ENCODE data around the gene CCDC106. TPM values are rescaled to one million over a fixed set of nuclear protein-coding genes. Genes with fewer than 3 reads are reported as not detected.

CCDC106 gene
- total and polyA plus RNA-seq, 7 donors = 5.5 to 22.9 (median 16.6) TPM

GRCh38 chr19:55623561-55623960, 24.5 kb upstream of the CCDC106 start:
- Histone ChIP-seq H3K27me3 (no peaks in the 10 kb centered on the region), H3K4me1 (peaks cover 0 to 14% (median 13%) of the 10 kb centered on the region in 4 donors), H3K4me3 (peak overlapping the region in 1 of 4 donors; percentile 64), H3K36me3 (peaks cover 0 to 16% (median 6%) of the 10 kb centered on the region in 4 donors), H3K27ac (peak overlapping the region; percentile 91 to 97 (median 94)), H3K9me3 (no peaks in the 10 kb centered on the region)
- intact Hi-C loops (cut with DNase I) = no loop called here
- DNase-seq = no peak
- WGBS, 2 donors = 56 to 71% methylated on average over 7 of the region's 7 CpGs
- TF ChIP-seq CTCF (IDR thresholded peaks at IDR 0.05) (no peak), POLR2AphosphoS5 (IDR thresholded peaks at IDR 0.05) (no peak), EP300 (IDR thresholded peaks at IDR 0.05) (no peak), POLR2A (IDR thresholded peaks at IDR 0.05) (no peak)

GRCh38 chr19:55624109-55625003, 23.7 kb upstream of the CCDC106 start, which contains the start of gene ZNF784:
ZNF784 (minus strand) TSS chr19:55624566; CDS start chr19:55624561, 5 bp downstream.
- WGBS, 2 donors = 0 to 1% methylated on average over 56 of the region's 56 CpGs
- H3K9me3 ChIP-seq = no peaks in the 10 kb centered on the region
- intact Hi-C loops (cut with DNase I) = no loop called here
- H3K4me1 ChIP-seq = peaks cover 0 to 14% (median 13%) of the 10 kb centered on the region in 4 donors
- peak in 1 of 2 donors; percentile 12 for TF ChIP-seq POLR2A (IDR thresholded peaks at IDR 0.05)
- no peak for TF ChIP-seq CTCF (IDR thresholded peaks at IDR 0.05)
- peak; percentile 46 to 77 (median 62) for TF ChIP-seq POLR2AphosphoS5 (IDR thresholded peaks at IDR 0.05)
- TF ChIP-seq EP300 (IDR thresholded peaks at IDR 0.05) = no peak
- peak; percentile 97 for DNase-seq
- peaks cover 0 to 16% (median 6%) of the 10 kb centered on the region in 4 donors for H3K36me3 ChIP-seq
- H3K4me3 ChIP-seq = peak within 1 kb of the TSS; percentile 63 to 68 (median 64)
- H3K27me3 ChIP-seq = no peaks in the 10 kb centered on the region
- H3K27ac ChIP-seq = peak within 1 kb of the TSS; percentile 91 to 97 (median 94)

GRCh38 chr19:55625004-55625326, 23.0 kb upstream of the CCDC106 start:
- peak overlapping the region; percentile 63 to 68 (median 64) for H3K4me3 ChIP-seq
- peaks cover 0 to 16% (median 6%) of the 10 kb centered on the region in 4 donors for H3K36me3 ChIP-seq

GRCh38 chr19:55626350-55626749, 21.7 kb upstream of the CCDC106 start:
- peaks cover 0 to 10% (median 3%) of the 10 kb centered on the region in 4 donors for H3K36me3 ChIP-seq
- no peak overlapping the region for H3K27ac ChIP-seq
- DNase-seq = no peak
- peaks cover 0 to 14% (median 13%) of the 10 kb centered on the region in 4 donors for H3K4me1 ChIP-seq
- no peak overlapping the region for H3K4me3 ChIP-seq
- H3K9me3 ChIP-seq = no peaks in the 10 kb centered on the region
- intact Hi-C loops (cut with DNase I) = no loop called here
- WGBS, 2 donors = 78 to 87% methylated on average over 11 of the region's 11 CpGs
- no peaks in the 10 kb centered on the region for H3K27me3 ChIP-seq
- TF ChIP-seq POLR2AphosphoS5 (IDR thresholded peaks at IDR 0.05) (no peak), POLR2A (IDR thresholded peaks at IDR 0.05) (no peak), EP300 (IDR thresholded peaks at IDR 0.05) (no peak), CTCF (IDR thresholded peaks at IDR 0.05) (no peak)

More at GRCh38 chr19:55625004-55625326, 23.0 kb upstream of the CCDC106 start:
- Histone ChIP-seq H3K27ac (peak overlapping the region; percentile 91 to 97 (median 94)), H3K27me3 (no peaks in the 10 kb centered on the region), H3K4me1 (peaks cover 0 to 14% (median 13%) of the 10 kb centered on the region in 4 donors), H3K9me3 (no peaks in the 10 kb centered on the region)
- 34 to 45% methylated on average over 11 of the region's 11 CpGs for WGBS, 2 donors
- no peak for DNase-seq
- intact Hi-C loops (cut with DNase I) = no loop called here
- TF ChIP-seq POLR2A (IDR thresholded peaks at IDR 0.05) (no peak), CTCF (IDR thresholded peaks at IDR 0.05) (no peak), EP300 (IDR thresholded peaks at IDR 0.05) (no peak), POLR2AphosphoS5 (IDR thresholded peaks at IDR 0.05) (no peak)
